Peyer's patch (tissue), 4 donors: ENCODE data around the gene NUDCD2.

ENCODE experiments used
- CTCF ChIP-seq, 6 experiments: fragments of 450-650 bp in 4 of 6; fragments of 200-600 bp in 2 of 6; sonication (generic) in 1 of 6; IDR thresholded peaks; one replicate each; pipeline ENCODE4 v1.5.1; 2017 to 2019; ENCODE audit warnings: antibody characterized with exemption in 6 of 6, mild to moderate bottlenecking in 3 of 6, moderate library complexity in 1 of 6
- POLR2A ChIP-seq, 2 donors: fragments of 450-650 bp; IDR thresholded peaks; one replicate each; pipeline ENCODE4 v1.5.1; 2017; ENCODE audit warnings: antibody characterized with exemption in 2 of 2, mild to moderate bottlenecking in 2 of 2, moderate library complexity in 2 of 2

DNA sequence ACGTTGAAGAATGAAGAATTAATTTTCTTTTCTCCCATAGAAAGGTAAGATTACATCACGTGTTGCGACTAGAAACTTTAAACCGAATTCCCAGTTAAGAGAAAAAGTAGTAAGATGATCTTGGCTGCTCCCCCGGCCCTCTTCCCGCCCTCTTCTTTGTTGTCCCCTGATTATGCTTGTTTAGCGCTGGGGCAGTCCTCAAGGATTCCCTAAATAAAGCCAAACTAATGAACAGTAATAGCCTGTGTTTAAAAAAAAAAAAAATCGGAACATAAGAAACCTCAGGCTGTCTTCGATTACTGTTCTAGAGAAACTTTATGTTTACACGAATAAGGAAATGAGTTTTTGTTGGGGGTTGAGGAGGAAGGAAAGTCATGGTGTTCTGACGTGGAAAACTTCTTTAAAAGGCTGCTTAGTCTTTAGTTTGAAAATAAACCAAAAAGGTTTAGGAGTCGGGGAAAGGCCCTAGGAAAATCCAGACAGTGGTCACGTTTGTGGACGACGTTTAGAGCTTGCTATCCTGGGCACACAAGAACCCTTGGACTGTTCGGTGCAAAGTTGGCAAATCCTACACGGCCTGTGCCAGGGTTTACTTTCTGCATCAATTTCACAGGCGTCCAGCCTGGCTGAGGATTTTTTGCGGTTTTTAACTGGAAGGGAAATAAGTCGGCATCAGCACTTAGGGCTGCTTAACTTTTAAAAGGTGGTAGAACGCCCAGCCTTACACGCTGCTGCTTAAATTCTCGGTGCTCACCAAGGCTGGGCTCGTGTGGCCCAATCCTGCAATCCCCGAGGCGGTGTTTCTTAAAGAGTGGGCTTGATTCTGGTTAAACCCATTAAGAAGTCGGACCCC, 44.4 kb upstream of the NUDCD2 start:
- no peak for TF ChIP-seq CTCF (IDR thresholded peaks at IDR 0.05)
- peak; percentile 18 to 27 for TF ChIP-seq POLR2A (IDR thresholded peaks at IDR 0.05)
